ENCODE measurements around the gene SQOR.

SQOR gene

DNA sequence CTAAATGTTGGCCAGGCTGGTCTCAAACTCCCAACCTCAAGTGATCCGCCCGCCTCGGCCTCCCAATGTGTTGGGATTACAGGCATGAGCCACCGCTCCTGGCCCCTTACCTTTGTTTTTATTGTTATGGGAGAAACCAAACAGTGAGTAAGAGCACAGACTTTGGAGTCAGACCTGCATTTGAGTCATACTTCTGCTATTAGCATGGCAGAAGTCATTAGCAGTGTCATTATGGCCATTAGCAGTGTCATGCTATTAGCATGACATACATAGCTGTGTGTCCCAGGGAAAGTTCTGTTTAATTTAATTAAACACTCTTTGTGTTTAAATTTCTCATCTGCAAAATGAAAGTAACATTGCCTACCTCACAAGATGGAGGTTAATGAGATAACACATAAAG is 54.8 kb downstream of the SQOR start:
- TF ChIP-seq, protein P1, sequence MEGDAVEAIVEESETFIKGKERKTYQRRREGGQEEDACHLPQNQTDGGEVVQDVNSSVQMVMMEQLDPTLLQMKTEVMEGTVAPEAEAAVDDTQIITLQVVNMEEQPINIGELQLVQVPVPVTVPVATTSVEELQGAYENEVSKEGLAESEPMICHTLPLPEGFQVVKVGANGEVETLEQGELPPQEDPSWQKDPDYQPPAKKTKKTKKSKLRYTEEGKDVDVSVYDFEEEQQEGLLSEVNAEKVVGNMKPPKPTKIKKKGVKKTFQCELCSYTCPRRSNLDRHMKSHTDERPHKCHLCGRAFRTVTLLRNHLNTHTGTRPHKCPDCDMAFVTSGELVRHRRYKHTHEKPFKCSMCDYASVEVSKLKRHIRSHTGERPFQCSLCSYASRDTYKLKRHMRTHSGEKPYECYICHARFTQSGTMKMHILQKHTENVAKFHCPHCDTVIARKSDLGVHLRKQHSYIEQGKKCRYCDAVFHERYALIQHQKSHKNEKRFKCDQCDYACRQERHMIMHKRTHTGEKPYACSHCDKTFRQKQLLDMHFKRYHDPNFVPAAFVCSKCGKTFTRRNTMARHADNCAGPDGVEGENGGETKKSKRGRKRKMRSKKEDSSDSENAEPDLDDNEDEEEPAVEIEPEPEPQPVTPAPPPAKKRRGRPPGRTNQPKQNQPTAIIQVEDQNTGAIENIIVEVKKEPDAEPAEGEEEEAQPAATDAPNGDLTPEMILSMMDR (IDR thresholded peaks at IDR 0.05; ENCODE audit: low read depth, low read length) = no peak
- H3K4me3 ChIP-seq (ENCODE audit: low read depth, low read length) = no peak overlapping the region

DNA sequence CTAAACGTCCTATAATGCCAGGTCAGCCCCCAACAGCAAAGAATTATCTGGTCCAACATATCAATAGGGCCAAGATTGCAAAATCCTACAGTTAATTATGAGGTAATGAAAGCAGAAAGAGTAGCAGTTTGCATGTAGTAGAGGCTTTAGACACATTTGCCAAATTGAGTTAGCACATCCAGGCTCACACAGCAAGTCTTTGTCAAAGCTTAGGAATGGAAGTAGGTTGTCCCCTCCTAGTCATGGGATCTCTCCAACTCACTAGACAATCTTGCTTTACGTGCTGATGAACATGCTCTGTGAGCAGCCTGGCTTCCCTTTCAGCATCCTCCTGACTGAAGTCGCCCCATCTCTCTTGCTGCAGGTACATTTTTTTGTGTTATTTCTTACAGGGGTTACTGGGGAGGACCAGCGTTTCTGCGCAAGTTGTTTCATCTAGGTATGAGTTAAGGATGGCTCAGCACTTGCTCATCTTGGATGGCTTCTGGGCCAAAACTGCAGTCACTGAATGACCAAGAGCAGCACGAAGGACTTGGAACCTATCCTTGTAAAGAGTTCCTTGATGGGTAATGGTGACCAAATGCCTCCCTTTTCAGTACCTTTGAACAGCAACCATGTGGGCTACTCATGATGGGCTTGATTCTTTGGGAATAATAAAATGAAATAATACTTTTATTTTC is 55.9 kb downstream of the SQOR start:
- TF ChIP-seq, protein P1 (IDR thresholded peaks at IDR 0.05; ENCODE audit: low read depth, low read length) = no peak
- no peak overlapping the region for H3K4me3 ChIP-seq (ENCODE audit: low read depth, low read length)

DNA sequence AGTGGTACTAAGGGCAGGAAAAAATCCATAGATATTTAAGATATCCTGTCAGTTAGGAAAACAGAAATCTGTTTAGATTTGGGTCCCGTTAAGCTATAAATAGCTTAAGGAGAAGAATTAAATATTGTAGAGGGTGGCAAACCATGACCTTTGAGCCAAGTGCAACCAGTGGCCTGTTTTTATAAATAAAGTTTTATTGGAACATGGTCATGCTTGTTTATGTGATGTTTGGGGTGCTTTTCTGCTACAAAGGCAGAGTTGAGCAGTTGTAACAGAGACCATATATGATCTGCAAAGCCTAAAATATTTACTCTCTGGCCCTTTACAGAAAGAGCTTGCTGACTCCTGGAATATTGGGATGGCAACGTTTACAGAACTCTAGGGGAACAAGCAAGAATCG is 66.3 kb downstream of the SQOR start:
- TF ChIP-seq, protein P1 (IDR thresholded peaks at IDR 0.05; ENCODE audit: low read depth, low read length) = no peak

DNA sequence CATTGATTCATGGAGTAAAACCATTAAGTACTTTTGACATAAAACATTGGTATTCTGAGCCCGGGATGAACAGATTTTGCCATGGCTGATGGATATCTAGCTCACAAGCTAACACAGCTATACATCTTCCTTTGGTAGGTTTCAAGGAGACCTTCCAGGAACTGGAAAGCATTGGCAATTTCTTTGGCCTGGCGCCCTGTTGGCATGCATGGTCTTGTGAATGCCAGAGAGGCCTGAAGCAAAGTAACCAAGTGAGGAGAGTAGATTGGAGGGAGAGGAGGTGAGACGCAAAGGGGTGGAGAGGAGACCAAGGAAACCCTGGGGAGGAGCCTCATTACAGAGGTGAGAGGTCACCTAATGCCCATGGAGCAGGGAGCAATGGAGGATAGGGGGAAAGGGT is 67.2 kb downstream of the SQOR start:
- H3K4me3 ChIP-seq (ENCODE audit: low read depth, low read length) = no peak overlapping the region
- TF ChIP-seq, protein P1 (IDR thresholded peaks at IDR 0.05; ENCODE audit: low read depth, low read length) = no peak

More for the DNA sequence above, 66.3 kb downstream of the SQOR start:
- H3K4me3 ChIP-seq (ENCODE audit: low read depth, low read length) = no peak overlapping the region

DNA sequence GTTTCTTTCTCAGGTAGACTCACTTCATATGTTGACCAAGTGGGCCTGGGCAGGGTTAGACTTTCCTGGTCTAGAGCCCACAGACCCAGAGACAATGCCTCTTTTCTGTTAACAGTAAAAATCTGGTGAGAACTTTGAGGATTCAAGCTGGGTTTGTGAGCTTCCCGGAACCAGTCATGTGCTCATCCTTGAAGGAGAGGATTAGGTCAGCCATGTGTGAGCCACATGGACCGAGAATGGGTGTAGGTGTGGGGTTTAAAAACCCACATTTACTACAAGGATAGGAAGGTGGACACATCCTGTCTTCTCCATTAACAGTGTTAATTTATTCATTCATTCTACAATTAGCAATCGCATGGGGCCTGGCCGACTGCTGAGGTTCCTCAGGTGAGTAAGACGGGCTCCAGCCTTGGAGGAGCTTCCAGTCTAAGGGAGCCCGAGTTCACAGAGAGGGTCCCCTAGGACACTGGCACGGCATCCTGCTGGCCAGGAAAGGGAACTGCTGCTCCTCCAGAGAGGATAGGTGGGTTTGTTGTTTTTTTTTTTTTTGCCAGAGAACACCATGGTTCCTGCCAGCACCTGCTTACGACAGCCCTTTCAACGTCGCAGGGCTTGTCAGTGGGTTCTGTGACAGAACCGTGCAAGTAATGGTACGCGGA is 69.0 kb downstream of the SQOR start:
- TF ChIP-seq, protein P1 (IDR thresholded peaks at IDR 0.05; ENCODE audit: low read depth, low read length) = no peak
- no peak overlapping the region; the same call in 1 of the 2 replicates for H3K4me3 ChIP-seq (ENCODE audit: low read depth, low read length)

DNA sequence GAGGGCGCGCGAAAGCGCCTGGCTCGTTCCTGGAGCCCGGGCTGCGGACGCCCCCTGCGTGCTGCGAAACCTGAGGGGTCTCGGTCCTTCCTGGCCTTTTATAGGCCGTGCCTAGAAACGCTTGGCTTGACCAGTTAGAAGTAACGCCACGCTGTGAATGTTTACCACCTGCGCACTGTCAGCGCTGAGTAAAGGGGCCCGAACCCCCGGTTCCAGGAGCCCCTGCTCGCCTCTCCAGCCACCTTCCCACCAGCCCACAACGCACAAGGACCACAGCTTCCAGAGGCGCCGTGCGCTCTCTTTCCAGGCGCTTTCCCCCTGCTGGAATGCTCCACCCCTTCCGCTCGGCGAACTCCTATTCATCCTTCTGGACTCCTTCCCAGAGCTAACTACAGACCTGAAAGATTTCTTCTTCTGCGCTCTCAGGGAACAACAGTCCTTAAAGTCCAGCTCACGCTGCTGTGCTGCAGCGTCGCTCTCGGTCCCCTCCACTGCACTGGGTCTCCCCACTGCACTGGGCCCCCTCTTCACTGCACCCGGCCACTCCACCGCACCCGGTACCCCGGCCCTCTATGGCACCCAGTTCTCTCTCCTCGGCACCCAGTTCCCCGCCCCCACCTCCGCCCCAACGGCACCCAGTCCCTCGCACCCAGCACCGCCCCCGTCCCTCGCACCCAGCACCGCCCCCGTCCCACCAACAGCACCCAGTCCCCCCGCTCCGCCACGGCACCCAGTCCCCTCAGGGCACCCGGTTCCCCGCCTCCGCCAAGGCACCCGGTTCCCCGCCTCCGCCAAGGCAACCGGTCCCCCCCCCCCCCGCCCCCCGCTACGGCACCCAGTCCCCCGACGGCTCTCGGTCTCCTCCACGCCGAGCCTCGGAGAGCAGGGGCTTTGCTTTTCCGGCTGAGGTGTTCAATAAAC is 69.8 kb downstream of the SQOR start:
- TF ChIP-seq, protein P1 (IDR thresholded peaks at IDR 0.05; ENCODE audit: low read depth, low read length) = no peak
- H3K4me3 ChIP-seq (ENCODE audit: low read depth, low read length) = peak overlapping the region; percentile 62
